ENCODE data around the gene PROM2.
A peak's percentile ranks its signal among the peaks of the same experiment; 100 is the strongest.

Gene PROM2

GRCh38 chr2:95319481-95320343 is 45.5 kb downstream of the PROM2 start:
- H3K27ac ChIP-seq = no peak overlapping the region
- TF ChIP-seq CTCF (conservative IDR thresholded peaks at IDR 0.05) (no peak), ZFX (IDR thresholded peaks at IDR 0.05) (no peak)

DNA sequence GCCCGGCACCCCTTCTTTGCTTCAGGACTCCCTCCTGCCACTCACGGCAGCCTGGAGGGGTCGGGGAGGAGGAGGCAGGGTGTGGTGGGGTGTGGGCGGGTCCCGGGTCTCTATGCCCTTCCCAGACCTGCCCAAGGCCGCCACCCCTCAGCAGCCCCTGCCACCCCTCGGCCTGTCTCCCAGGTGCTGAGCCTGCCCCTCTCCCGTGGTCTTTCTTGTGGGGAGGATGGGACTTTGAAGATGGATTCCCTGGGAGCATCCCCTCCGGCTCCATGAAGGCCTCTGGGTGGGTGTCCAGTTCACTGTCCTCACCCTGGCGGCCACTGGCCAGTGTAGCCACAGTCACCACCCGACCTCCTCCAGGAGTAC is 46.1 kb downstream of the PROM2 start:
- TF ChIP-seq CTCF (conservative IDR thresholded peaks at IDR 0.05) (no peak), ZFX (IDR thresholded peaks at IDR 0.05) (no peak)
- H3K27ac ChIP-seq = no peak overlapping the region

GRCh38 chr2:95320986-95321767 is 46.9 kb downstream of the PROM2 start:
- H3K27ac ChIP-seq = no peak overlapping the region
- TF ChIP-seq CTCF (conservative IDR thresholded peaks at IDR 0.05) (no peak), ZFX (IDR thresholded peaks at IDR 0.05) (no peak)

GRCh38 chr2:95323347-95324155 is 49.3 kb downstream of the PROM2 start:
- no peak overlapping the region for H3K27ac ChIP-seq

GRCh38 chr2:95325026-95325425 is 50.8 kb downstream of the PROM2 start:
- no peak for TF ChIP-seq ZFX (IDR thresholded peaks at IDR 0.05)
- no peak for TF ChIP-seq CTCF (conservative IDR thresholded peaks at IDR 0.05)
- no peak overlapping the region for H3K27ac ChIP-seq

More at GRCh38 chr2:95323347-95324155, 49.3 kb downstream of the PROM2 start:
- TF ChIP-seq ZFX (IDR thresholded peaks at IDR 0.05) = no peak
- peak; percentile 84 for TF ChIP-seq CTCF (conservative IDR thresholded peaks at IDR 0.05)

GRCh38 chr2:95325590-95326432 is 51.6 kb downstream of the PROM2 start:
- no peak overlapping the region for H3K27ac ChIP-seq
- TF ChIP-seq ZFX (IDR thresholded peaks at IDR 0.05) = no peak
- TF ChIP-seq CTCF (conservative IDR thresholded peaks at IDR 0.05) = no peak
